Adrenal gland (tissue), 12 donors: ENCODE results near the gene BABAM2. TPM values are rescaled to one million over a fixed set of nuclear protein-coding genes. Genes with fewer than 3 reads are reported as not detected.

ENCODE experiments used
- DNase-seq, 7 donors: peaks; one replicate each; pipeline ENCODE4 v3.0.0-alpha.2; 2019 to 2020
- H3K27ac ChIP-seq, 5 donors: fragments of 200-600 bp; sonication (generic) in 4 of 5; 1 replicate in 3 of 5; 2 replicates in 2 of 5; pipeline versions ENCODE4 v1.5.1 to v1.8.0; 2016 to 2020; ENCODE audit warnings: mild to moderate bottlenecking in 1 of 5
- H3K27me3 ChIP-seq: fragments of 200-600 bp; 2 replicates; pipeline ENCODE4 v1.8.0; 2021
- H3K36me3 ChIP-seq, 2 donors: fragments of 200-600 bp; replicated peaks in 1 of 2; 1 replicate in 1 of 2; 2 replicates in 1 of 2; pipeline versions ENCODE4 v1.5.1 to v1.8.0; 2018 to 2022
- H3K4me1 ChIP-seq, 2 donors: fragments of 200-600 bp; replicated peaks in 1 of 2; 1 replicate in 1 of 2; 2 replicates in 1 of 2; pipeline versions ENCODE4 v1.5.1 to v1.8.0; 2018 to 2021
- H3K4me3 ChIP-seq, 4 donors: fragments of 200-600 bp; sonication (generic) in 3 of 4; one replicate each; pipeline ENCODE4 v1.5.1; 2016 to 2018
- H3K9me3 ChIP-seq, 3 donors: fragments of 200-600 bp; sonication (generic) in 1 of 3; replicated peaks in 1 of 3; 1 replicate in 2 of 3; 2 replicates in 1 of 3; pipeline versions ENCODE4 v1.5.1 to v1.8.0; 2016 to 2021
- CTCF ChIP-seq, 6 experiments: fragments of 450-650 bp in 4 of 6; fragments of 200-600 bp in 2 of 6; sonication (generic) in 1 of 6; IDR thresholded peaks; 1 replicate in 5 of 6; 2 replicates in 1 of 6; pipeline versions ENCODE4 v1.5.1 to v1.8.0; 2016 to 2021; ENCODE audit warnings: antibody characterized with exemption in 6 of 6, mild to moderate bottlenecking in 2 of 6, moderate library complexity in 1 of 6
- POLR2A ChIP-seq, 2 donors: fragments of 450-650 bp; IDR thresholded peaks; one replicate each; pipeline ENCODE4 v1.6.1; 2017; ENCODE audit warnings: antibody characterized with exemption in 2 of 2, mild to moderate bottlenecking in 2 of 2, moderate library complexity in 1 of 2
- WGBS, 4 donors: extraction: QIAGEN DNeasy Blood & Tissue Kit in 2 of 4; methylation state at CpG; one replicate each; pipeline versions ENCODE4 v1.1.5 to v1.1.7; 2013 to 2017; 5-methylcytosine and 5-hydroxymethylcytosine counted together
- intact Hi-C, 2 donors: fragments of 100-400 bp; cut with DNase I; formaldehyde crosslinking; loops; one replicate each; pipeline versions ENCODE4 v1.14.1 to v1.15.0; 2022 to 2023
- polyA plus RNA-seq, 3 donors: library from polyadenylated mRNA; stranded (reverse); fragments of 200-250 nt in 2 of 3; fragments of 350-450 nt in 1 of 3; fragmentation: Illumina TruSeq in 1 of 3; extraction: RNeasy Lipid Tissue Mini Kit (QIAGEN cat#74804) in 1 of 3; gene quantifications; one replicate each; pipeline ENCODE4 v1.2.3, GENCODE V29; 2013 to 2014
- total RNA-seq, 9 donors: library from RNA; depleted of rRNA in 4 of 9; stranded (reverse); fragments of >200 nt in 4 of 9; fragments of 120-200 nt in 1 of 9; fragmentation: NEBNext Ultra II Directional in 1 of 9; extraction: Animal tissue kit (Norgen Biotek cat#: 25700) in 1 of 9; gene quantifications; one replicate each; pipeline versions ENCODE4 v1.1.0 to v1.2.4, GENCODE V29; 2013 to 2023
- donor health status: healthy with polysubstance abuse.
- donor health status: Bipolar disorder and iron deficiency.
- donor health status: DM: yes; HTN: yes; CAD: no.
- donor health status: DM: no; HTN: no; CAD: no.
- donor health status: DM: no; HTN: no; CAD: no.
- donor health status: DM: yes; HTN: yes; CAD: no.

Gene BABAM2
- total and polyA plus RNA-seq, 12 donors, result 88.2 to 925 (median 357) TPM

- intact Hi-C loops, result no loop called here
- TF ChIP-seq CTCF (IDR thresholded peaks at IDR 0.05) (no peak), POLR2A (IDR thresholded peaks at IDR 0.05) (no peak)
- Histone ChIP-seq H3K4me1 (no peaks in the 10 kb centered on the region), H3K27ac (no peak overlapping the region), H3K9me3 (no peaks in the 10 kb centered on the region), H3K36me3 (peaks cover 0 to 22% of the 10 kb centered on the region in 2 donors), H3K27me3 (no peaks in the 10 kb centered on the region), H3K4me3 (no peak overlapping the region)
- 80 to 95% (median 86%) methylated on average over 7 of the region's 7 CpGs for WGBS, 4 donors
- DNase-seq, result no peak
These were observed 405.7 kb downstream of the BABAM2 start for GRCh38 chr2:28296243-28296642.

- intact Hi-C loops, result no loop called here
- H3K4me1 ChIP-seq, result no peaks in the 10 kb centered on the region
These were observed 406.4 kb downstream of the BABAM2 start for GRCh38 chr2:28296904-28297303.

GRCh38 chr2:28297531-28297930 lies 407.0 kb downstream of the BABAM2 start:
- intact Hi-C loops, result no loop called here
- 86 to 98% (median 98%) methylated on average over 2 of the region's 2 CpGs for WGBS, 4 donors

More at GRCh38 chr2:28296904-28297303, 406.4 kb downstream of the BABAM2 start:
- H3K36me3 ChIP-seq, result peaks cover 0 to 25% of the 10 kb centered on the region in 2 donors
- no peaks in the 10 kb centered on the region for H3K27me3 ChIP-seq
- 77 to 89% (median 81%) methylated on average over 4 of the region's 4 CpGs for WGBS, 4 donors
- DNase-seq, result no peak
- no peak overlapping the region for H3K27ac ChIP-seq
- TF ChIP-seq CTCF (IDR thresholded peaks at IDR 0.05), result no peak
- TF ChIP-seq POLR2A (IDR thresholded peaks at IDR 0.05), result no peak
- H3K4me3 ChIP-seq, result no peak overlapping the region
- H3K9me3 ChIP-seq, result no peaks in the 10 kb centered on the region

GRCh38 chr2:28298406-28298805 lies 407.9 kb downstream of the BABAM2 start:
- 95 to 96% (median 96%) methylated on average over 3 of the region's 3 CpGs for WGBS, 4 donors

More at GRCh38 chr2:28297531-28297930, 407.0 kb downstream of the BABAM2 start:
- Histone ChIP-seq H3K9me3 (no peaks in the 10 kb centered on the region), H3K4me3 (no peak overlapping the region), H3K36me3 (peaks cover 0 to 25% of the 10 kb centered on the region in 2 donors), H3K27ac (no peak overlapping the region), H3K4me1 (no peaks in the 10 kb centered on the region), H3K27me3 (no peaks in the 10 kb centered on the region)
- no peak for TF ChIP-seq CTCF (IDR thresholded peaks at IDR 0.05)
- no peak for TF ChIP-seq POLR2A (IDR thresholded peaks at IDR 0.05)
- DNase-seq, result no peak

More at GRCh38 chr2:28298406-28298805, 407.9 kb downstream of the BABAM2 start:
- intact Hi-C loops, result no loop called here
- Histone ChIP-seq H3K9me3 (no peaks in the 10 kb centered on the region), H3K27me3 (no peaks in the 10 kb centered on the region), H3K4me3 (no peak overlapping the region), H3K4me1 (no peaks in the 10 kb centered on the region), H3K36me3 (peaks cover 0 to 25% of the 10 kb centered on the region in 2 donors), H3K27ac (no peak overlapping the region)
- TF ChIP-seq POLR2A (IDR thresholded peaks at IDR 0.05) (no peak), CTCF (IDR thresholded peaks at IDR 0.05) (no peak)
- DNase-seq, result no peak
